Muscle of arm (tissue), 12 donors: ENCODE data around the gene PC. TPM values are rescaled to one million over a fixed set of nuclear protein-coding genes. Genes with fewer than 3 reads are reported as not detected.

ENCODE experiments used
- DNase-seq: peaks from one replicate; pipeline ENCODE4 v3.0.0-alpha.2; 2013
- polyA plus RNA-seq, 12 donors: library from polyadenylated mRNA; unstranded; fragments of 120-200 nt; gene quantifications; one replicate each; pipeline ENCODE4 v1.2.1, GENCODE V29; 2013; ENCODE audit not compliant: insufficient read length in 12 of 12

Gene PC
- polyA plus RNA-seq, 12 donors = 5.3 to 22.8 (median 15.5) TPM; not detected in 1

DNA sequence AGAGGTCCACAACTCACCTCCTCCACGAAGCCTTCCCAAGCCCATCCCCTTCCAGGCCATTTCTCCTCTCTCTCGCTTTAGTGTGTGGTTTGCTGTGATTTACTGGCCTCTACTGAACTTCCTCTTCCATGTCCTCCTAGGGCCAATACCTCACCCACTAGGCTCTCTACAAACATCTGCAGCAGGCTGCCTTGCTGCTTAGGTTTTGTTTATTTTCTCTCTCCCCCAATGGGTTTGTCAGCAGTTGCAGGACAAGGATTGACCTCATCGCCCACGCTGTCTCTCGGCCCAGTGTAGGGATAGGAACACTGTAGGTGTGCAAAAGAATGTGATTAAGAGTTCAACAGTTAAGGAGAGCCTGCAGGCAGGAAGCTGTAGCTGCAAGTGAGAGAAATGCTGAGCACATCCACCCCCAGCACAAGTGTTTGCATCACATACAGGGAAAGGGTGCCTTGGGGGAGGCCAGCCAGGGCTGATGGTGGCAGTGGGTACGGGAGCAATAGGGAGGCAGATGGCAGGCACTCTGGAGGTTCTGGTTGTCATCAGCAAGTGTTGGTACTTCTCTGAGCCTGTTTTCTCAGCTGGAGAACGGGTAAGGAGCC lies 1.4 kb downstream of the PC start:
- peak; percentile 7 for DNase-seq

DNA sequence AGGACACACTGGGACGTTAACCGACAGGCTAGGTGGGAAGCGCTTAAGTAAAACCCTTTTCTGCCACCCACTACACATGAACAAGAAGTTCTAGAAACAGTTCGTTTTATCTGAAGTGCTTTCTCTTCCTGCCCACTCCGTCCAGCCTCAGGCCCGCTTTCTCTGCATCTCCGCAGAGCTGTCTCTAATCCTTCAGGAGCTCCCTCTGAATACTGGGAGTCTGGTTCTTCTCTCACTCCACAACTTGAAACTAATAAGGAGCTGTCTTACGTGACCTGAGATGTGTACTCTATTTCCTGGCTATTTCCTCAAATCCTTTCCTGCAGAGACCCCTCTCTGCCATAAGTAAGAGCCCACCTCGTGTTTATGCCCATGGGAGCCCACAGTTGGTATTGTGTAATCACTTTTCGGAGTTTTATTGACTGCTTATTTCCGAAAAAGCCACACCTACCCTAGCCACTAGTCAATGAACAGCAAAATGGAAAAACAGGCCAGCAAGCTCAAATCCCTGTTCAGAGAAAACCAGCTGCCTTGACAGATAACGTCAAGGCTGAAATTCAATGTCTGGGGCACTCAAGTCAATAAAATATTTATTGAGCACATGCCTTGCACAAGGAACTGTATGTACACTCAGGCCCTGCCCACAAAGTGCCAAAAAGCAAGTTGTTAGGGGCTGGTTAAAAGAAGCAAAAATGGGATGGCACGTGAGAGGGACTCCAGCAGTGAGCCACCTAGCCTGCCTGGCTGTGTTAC lies 4.9 kb downstream of the PC start:
- DNase-seq = no peak

DNA sequence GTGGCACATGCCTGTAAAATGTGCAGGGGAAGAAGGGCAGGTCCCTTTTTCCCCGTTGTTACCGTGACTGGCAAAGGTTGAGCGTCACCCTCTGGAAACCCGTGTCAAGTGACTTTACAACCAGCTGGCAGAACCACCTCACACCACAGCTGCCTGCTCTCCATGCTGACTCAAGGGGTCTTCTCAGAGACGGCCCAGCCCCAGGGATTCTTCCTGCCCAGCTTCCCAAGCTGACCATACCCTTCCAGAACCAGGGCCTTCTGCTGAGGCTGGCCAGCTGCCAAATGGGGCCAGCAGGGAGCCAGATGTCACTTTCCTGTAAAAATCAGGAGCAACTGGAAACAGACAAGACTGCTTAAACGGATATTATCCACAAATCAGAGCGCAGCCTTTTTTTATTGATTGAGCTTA lies 6.3 kb downstream of the PC start:
- DNase-seq = peak; percentile 9

DNA sequence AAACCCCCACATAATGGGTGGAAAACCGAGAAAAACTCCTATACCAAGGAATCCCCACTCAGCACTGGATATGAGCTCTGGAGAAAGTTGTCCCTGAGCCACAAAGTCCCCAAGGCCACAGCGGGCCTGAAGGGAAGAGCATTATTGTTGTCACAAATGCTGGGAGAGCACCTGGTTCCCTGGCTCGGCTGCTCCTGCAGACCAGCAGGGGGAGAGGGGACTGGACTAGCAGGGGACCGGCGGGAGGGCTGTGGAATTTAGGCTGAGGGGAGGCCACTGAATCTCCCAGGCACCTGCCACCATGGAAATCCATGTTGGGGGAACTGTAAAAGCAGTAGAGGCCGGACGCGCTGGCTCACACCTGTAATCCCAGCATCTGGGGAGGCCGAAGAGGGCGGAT lies 7.0 kb downstream of the PC start:
- no peak for DNase-seq

DNA sequence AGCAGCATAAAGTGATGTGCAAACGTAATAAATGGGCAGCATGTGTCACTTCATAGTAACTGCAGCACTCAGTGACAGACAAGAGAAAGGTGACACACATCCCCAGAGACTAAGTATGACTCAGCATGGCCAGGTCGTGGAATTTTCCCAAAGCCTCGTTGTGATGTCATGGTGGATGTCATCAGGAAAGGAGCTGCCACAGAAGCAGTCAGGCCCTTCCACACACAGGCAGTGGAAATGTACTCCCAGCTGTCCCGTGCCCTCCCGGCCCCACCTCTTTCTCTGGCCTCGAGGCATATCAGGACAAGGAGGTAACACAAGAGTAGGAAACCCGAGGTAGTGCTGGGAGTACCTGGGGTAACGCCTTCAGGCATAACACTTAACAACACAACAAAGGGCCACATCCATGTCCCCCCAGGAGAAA lies 8.1 kb downstream of the PC start:
- no peak for DNase-seq

DNA sequence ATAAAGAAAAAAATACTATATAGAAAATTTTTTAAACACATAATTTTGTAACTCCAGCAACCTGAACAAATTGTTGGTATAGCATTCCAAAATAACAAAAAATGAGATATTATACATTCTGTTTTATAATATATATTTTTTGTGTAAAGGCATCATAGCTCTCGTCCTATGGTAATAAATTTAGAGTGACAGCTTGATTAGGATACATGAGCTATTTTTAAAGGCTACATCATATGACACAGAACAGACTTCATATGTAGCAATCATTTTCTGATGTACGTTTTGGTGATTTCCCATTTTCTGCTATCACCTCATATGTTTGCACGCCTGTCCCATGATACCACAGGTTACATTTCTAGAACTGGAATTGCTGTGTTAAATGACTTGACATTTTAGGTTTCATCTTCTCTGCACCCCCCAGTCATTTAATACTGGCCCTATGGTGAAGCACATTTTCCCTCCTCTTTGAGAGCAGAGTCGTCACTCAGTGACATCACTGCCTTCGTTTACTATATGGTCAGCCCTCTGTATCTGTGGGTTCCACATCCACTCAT lies 19.5 kb downstream of the PC start:
- DNase-seq = no peak

DNA sequence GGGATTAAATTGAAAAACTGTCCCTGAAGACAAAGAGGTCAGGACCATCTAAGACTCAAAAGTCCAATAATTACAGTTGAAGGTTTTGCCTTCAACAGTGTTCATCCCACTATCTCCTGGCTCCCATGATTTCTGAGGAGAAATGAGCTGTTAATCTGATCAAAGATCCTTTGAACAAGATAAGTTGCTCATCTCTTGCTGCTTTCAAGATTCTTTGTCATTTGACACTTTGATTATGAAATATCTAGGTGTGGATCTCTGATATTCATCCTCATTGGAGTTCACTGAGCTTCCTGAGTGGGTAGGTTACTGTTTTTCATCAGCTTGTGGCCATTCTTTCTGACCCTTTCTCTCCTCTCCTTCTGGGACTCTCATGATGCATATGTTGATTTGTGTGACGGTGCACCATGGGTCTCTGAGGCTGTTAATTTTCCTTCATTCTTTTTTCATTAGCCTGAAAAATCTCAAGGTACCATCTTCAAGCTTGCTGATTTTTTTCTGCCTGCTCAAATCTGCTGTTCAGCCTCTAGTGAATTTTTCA lies 20.9 kb downstream of the PC start:
- no peak for DNase-seq

DNA sequence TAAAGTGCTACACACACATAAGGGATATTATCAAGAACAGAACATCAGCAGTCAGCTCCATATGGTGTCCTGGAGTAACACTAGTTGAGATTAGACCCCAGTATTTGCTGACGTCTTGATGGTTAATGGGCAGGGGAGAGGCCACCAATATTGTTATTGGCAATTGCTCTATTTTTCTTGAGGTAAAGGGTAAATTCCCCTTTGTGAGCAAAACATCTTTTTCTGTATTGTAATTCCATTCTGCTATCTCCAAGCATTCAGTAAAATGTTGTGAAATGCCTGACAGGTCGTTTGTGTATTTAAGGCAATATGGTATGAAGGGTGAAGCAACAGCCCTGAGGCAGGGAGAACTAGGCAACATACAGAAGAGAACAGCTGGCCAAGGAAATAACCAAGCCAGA lies 21.9 kb downstream of the PC start:
- no peak for DNase-seq

DNA sequence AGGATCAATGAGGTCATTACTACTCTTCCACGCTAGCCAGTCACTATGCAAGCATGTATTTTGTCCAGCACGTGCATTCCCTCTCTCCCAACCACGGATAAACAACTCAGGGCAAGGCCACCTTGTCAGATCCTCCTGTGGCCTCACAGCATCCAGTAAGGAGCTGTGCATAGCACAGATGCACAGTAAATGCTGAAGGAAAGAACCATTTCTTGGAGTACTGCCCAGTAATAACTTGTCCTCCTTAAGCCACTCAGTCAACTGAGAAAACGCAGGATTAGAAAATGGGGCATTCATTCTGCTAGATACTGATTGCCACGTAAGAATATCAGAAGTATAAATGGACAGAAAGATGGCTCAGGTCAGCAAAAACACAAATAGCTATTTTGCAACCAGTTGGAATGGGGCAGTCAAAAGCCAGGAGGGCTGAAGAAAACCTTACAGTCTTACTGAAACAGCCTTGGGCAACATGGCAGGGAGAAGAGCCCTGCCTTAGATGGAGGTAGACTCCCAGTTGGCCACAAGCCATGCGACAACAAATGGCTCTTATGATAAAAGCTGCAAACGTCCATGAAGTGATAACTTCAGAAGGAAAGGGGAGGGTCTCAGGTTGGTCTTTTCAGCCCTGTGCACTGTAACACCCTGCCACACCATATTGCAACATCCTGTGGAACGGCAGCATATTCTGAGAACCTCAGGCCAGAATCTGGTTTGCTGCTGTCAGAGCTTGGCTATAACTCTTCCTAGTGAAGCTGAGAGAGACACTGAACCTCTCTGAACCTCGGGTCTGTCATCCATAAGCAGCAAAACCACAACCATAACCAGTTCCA lies 23.0 kb downstream of the PC start:
- no peak for DNase-seq

DNA sequence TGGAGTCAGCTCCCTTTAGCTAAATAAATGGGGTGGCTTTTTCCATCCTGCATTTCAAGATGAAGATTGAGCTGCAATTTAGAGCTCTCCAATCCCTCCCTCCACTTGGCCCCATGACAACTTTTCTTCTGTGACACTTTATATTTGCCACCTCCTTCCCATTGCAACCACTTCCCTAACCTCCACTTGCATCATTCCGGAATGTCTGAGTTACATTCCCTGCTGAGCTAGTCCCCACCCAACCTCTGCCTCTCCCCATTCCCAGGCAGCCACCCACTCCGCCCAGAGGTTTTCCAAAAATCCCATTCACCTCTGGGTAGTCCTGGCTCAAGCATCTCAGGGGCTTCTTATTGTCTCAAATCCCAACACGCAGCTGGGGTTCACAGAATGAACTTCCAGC lies 24.7 kb downstream of the PC start:
- DNase-seq = no peak

DNA sequence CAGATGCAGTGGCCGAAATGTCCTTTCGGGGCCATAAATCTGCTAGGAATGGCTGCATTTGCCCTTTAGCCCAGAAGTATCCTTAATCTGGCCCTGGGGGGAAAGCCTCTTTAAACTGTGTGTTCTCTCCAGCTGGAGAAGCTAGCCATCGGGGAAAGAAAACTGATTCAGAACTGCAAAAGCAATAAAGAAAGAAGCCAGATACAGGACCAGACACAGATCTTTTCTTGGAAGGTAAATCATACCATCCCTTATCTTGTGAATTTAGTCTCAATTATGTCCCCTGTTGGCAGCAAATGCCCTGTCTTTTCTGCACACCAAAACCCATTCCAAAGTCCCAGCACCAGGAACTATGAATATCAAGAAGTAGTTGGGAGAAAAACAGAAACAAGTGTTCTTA lies 25.6 kb downstream of the PC start:
- no peak for DNase-seq

DNA sequence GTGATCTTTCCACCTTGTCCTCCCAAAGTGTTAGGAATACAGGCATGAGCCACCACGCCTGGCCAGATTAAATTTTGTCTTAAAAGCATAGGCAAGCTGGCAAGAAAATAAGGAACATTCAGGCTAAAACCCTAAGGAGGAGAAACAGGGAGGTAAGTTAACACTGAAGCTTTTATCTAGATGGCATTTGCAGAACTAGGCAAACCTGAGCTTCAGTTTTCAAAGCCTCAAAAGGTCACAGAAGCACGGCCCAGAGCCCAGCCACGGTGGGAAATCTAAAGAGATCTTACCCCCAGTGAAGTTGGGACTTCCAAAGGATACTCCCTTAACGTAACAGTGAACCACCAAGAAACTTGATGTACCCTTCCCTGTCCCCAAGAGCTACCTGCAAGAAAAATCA lies 28.4 kb downstream of the PC start:
- DNase-seq = no peak

DNA sequence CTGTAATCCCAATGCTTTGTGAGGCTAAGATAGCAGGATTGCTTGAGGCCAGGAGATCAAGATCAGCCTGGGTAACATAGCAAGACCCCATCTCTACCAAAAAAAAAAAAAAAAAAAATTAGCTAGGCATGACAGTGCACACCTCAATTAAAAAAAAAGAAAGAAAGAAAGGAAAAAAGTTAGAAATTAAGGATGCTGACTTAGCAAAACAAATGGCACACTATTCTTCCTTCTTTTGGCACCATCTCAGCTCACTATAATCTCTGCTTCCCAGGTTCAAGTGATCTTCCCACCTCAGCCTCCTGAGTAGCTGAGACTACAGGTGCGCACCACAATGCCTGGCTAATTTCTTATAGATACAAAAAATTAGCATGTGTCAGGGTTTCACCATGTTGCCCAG lies 33.9 kb downstream of the PC start:
- DNase-seq = no peak

DNA sequence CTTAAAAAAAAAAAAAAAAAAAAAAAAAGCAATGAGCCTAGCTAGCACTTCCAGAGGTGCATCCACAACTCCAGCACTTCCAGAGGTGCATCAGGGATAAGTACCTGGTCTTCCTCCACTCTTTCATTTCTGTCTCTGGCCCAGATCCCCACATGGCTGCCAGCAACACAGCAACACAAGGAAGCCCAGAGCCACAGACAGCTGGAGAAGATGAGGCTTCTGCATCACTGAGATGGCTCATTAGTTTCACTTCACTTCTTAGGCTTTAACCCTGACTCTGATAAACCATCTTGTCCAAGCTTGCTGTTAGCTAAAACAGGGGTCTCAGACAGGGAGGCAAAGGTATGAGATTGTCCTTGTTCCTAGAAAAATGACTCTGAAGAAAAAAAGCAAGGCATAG lies 35.6 kb downstream of the PC start:
- no peak for DNase-seq

DNA sequence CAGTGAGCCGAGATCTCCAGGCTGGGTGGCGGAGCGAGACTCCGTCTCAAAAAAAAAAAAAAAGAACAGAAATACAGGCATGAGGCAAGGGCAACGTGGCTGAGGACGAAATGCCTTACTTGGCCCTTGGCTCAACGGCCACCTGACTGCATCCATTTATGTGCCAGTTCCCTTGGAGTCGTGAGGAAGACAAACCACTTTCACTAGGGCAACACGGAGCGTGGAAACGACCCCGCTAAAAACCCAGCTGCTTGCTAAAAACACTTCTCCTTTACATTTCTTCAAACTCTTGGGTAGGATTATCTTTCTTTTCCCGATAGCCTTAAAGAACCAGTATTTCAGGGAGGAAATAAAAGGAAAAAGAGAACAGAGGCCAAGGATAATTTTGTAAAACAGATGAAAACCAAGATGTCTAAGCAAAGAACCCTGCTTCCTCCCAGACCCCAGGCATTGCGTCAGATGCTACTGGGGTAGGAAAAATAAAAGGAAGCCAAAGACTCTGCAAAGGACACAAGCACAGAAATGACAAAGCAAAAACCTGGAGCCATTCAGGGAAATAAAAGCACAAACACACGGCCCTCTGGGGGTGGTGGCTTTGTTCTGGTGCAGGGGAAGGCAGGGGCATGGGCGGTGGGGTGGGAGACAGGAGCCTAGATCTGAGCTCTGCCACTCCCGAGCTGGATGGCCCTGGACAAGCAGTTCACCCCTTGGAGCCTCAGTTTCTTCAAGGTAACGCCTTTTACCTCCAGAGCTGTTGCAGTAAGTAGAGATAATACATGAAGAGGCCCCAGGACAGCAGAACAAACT lies 37.0 kb downstream of the PC start:
- DNase-seq = no peak

DNA sequence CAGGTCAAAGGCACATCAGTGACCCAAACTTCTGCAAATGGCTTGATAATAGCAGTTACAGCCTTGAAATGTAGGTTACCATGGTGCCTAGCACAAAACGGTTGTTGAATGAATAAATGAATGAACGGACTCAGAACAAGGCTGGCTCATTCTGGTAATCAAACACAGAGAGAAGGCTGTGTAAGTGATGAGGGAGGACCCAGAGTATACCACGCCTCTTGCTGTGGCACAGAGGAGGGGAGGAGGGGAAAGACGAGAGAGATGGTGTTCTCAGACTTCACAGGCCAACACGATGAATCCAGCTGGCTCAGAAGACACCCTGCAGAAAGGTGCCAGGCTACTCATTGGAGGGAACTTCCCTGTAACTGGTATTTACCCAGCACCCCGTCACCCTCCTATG lies 38.3 kb downstream of the PC start:
- no peak for DNase-seq

DNA sequence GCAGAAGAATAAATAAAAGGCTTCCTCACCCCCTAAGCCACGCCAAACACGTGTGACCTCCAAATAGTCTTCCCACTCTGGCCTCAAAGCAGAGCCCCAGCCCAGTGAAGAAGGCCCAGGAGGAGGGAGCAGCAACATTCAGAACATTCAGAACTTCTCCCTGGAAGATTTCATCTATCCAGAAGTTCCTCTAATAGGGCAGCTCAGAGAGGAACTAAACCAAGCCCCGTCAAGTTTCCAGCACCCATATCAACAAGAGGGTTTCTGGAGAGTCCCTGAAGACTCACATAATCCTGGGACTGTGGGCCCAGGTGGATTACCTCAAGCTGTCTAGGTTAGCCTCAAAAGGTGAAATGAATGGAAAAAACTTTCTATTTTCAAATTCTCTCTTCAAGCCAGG lies 39.4 kb downstream of the PC start:
- no peak for DNase-seq

DNA sequence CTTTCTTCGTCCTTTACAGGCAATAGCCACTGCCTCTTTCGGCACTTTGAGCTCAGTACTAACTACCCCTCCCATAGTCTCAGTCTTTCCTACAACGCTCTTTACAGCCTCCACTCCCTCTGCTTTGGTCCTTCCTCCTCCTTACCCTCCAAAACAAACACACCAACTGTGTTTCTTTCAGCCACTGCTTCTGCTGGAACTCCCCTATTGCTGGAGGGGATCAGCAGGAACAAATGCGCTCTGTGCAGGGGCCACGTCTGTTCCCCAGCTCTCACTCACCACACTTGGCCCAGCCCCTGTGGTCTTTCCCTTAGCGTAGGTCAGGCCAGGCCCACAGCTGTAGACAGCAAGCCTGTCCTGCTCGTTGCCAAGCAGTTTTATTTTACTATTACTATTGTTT lies 42.3 kb downstream of the PC start:
- peak; percentile 11 for DNase-seq

DNA sequence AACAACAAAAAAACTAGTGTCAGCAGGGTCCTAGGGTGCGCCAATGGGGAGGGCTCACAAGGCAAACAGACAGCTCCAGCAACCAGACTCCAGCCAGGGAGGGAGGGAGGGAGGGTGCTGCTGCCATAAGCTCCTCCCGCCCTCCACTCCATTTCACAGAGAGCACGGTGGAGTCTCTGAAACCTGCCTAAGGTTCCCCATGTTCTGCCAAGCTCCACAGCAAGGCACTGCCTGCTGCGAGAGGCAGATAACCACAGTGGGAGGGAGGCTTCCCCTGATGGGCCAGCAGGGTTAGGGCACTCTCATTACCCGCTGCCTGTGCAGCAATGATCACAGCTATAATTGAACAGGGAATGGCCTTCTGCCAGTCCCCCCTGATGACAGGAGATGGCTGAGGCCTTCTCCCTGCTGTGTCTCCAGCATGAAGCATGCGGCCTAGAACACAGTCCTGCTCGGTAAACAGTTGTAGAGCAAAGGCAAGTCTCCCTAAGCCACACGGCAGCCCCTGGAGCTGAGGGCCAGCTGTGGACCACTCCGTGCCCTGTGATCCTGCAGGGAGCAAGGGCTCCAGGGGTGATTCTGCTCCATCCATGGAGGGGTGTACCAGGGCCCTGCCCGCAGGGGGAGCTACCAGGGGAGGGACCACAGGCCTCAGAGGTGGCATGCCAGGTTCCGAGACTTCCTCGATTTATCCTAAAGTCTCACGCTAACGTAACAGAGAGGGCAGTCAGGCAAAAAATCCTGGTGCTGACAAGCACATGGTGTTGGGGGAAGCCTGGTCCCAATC lies 42.9 kb downstream of the PC start:
- no peak for DNase-seq

DNA sequence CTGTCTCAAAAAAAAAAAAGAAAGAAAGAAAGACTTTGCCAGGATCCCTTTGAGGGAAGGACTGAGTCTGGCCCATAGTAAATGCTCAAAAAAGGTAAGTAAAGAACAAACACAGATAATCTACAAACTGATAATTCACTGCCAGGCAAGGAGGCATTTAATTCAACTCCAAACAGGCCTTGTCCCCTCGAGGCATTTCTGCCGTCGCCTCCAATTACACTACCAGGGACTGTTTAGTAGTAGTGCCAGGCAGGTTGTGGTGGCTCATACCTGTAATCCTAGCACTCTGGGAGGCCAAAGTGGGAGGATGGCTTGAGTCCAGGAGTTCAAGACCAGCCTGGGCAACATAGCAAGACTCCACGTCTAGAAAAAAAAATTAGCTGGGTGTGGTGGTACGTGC lies 43.7 kb downstream of the PC start:
- no peak for DNase-seq

DNA sequence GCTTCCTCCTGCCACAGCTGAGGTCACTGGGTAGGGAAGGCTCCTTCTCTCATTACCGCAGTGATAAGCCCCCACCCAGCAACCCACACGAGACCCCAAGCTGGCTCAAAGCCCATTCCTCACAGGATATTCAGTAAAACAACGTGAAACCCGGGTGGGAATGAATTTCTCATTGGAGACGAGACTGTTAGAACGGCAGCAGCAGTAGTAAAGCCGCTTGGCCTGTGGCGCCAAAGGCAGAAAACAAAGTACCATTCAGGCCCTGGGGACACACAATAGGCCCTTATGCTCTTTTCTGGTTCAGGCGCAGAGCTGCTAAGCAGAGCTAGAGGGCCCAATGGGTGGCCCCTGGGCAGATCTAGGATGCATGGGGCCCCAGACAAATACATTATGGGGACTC lies 45.3 kb downstream of the PC start:
- DNase-seq = no peak
